Measurements from ENCODE around the gene CRTC3. TPM values are rescaled to one million over a fixed set of nuclear protein-coding genes. Genes with fewer than 3 reads are reported as not detected.

CRTC3 gene
- total RNA-seq, 4 donors from 2014 or later, result 26.9 to 54.5 (median 42.1) TPM

DNA sequence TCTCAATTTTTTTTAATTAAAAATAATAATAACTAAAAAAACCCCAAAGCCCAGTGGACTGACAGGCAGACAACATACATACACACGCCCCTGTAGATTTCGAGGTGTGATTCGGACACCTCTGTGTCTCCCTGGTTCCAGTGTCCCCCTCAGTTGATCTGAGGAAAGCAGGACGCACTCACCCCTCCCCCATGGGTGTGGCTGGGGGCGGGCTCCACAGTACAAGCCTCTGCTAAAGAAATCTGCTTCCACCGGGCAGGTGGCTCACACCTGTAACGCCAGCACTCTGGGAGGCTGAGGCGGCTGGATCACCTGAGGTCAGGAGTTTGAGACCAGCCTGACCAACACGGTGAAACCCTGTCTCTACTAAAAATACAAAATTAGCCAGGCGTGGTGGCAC lies 153.6 kb downstream of the CRTC3 start:
- TF ChIP-seq, protein P1, sequence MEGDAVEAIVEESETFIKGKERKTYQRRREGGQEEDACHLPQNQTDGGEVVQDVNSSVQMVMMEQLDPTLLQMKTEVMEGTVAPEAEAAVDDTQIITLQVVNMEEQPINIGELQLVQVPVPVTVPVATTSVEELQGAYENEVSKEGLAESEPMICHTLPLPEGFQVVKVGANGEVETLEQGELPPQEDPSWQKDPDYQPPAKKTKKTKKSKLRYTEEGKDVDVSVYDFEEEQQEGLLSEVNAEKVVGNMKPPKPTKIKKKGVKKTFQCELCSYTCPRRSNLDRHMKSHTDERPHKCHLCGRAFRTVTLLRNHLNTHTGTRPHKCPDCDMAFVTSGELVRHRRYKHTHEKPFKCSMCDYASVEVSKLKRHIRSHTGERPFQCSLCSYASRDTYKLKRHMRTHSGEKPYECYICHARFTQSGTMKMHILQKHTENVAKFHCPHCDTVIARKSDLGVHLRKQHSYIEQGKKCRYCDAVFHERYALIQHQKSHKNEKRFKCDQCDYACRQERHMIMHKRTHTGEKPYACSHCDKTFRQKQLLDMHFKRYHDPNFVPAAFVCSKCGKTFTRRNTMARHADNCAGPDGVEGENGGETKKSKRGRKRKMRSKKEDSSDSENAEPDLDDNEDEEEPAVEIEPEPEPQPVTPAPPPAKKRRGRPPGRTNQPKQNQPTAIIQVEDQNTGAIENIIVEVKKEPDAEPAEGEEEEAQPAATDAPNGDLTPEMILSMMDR (IDR thresholded peaks at IDR 0.05; ENCODE audit: low read depth), result no peak

DNA sequence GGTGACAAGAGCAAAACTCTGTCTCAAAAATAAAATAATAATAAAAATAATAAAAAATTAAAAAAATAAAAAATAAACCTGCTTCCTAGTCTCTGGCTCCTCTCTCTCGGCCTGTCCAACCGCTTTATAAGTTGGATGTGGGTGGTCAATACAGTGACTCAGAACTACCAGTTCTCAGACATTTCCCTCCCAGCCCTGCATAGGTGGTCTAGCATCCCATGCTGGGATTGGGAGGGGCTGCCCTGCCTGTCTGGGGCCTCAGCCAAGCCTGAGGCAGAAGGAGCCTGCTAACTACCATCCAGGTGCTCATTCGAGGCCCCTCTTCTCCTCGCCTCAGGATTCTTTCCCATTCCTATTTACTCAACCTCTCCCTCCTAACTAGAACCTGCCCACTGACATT lies 154.2 kb downstream of the CRTC3 start:
- TF ChIP-seq, protein P1 (IDR thresholded peaks at IDR 0.05; ENCODE audit: low read depth), result no peak

DNA sequence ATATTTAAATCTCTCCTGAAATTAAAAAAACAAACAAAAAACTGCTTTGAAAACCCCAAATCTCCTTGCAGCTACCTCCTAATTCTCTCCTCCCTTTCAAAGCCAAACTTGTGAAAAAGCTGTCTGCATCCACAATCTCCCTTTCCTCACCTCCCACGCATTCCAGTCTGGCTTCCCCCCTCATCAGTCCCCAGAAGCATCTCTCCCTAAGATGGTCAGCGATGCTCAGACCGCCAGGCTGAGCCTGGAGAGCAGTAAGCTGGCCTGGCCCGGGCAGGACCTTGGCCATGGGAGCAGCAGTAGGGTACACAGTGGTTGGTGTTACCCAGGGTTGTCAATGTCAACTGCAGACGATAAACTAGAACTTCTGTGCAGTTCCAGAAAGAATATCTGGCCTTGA lies 154.6 kb downstream of the CRTC3 start:
- TF ChIP-seq, protein P1 (IDR thresholded peaks at IDR 0.05; ENCODE audit: low read depth), result no peak

DNA sequence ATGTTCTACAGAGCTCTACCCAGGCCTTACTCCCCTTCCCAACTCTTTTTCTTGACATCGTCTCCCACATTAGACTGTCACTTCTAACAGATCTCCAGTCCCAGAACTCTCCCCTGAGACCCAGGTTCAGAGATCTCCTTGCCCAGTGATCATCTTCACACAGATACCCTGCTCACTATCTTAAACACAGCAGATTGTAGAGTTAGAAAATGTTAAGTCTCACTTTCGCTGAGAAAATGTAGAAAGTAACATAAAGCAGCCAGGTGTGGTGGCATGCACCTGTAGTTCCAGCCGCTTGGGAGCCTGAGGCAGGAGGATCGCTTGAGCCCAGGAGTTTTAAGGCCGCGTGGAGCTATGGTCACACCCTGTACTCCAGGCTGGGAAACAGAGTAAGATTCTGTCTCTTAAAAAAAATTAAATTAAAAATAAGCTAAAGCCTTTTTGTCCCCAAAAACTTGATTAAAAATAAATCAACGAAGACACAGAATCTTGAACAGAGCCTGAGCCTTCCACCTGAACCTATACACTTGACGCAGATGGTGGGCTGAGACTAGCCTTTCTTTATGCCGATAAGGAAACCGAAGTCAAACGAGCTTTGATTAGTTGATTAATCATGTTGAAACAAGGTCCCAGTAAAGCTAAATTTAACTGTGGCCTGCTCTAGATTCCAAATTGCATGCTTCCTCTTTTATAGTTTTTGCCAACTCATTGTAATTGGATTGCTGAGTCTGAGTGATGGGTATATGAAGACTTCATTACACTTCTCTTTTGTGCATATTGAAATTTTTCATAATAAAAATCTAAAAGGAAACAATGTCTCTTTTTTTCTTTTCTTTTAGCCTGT lies 156.1 kb downstream of the CRTC3 start:
- TF ChIP-seq, protein P1 (IDR thresholded peaks at IDR 0.05; ENCODE audit: low read depth), result no peak

DNA sequence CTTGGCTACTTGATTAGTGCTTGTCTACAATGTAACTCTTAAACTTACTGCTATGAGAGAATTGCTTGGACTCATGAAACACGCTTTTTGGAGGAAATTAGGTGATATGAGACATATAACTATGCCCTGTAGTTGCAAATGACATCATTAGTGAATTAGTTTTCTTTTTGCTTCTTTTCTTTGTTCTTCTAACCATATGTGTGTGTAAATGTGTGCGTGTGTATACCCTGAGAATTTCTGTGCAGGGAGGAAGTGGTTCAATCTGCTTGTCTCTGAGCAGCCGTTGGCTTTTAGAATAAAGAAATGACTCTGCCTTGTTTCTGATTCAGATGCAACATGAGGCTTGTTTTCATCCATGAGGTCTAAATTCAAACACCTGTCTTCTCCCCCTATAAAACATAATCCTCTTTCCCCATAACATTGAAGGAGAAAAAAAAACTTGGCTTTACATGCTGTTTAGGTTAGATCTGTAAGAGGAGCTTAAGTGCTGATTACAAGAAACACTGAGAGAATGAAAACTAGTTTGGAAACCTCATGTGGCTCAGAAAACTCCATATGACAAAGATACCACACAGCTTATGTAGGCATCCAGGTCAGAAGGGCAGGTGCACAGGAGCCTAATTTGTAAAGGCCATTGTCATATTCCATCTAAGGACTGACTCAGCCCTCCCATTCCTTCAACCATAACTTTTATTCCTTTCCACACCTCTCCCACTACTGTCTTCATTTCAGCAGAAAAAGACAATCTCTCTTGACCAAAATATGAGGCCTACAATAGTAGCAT lies 156.9 kb downstream of the CRTC3 start:
- TF ChIP-seq, protein P1 (IDR thresholded peaks at IDR 0.05; ENCODE audit: low read depth), result no peak

DNA sequence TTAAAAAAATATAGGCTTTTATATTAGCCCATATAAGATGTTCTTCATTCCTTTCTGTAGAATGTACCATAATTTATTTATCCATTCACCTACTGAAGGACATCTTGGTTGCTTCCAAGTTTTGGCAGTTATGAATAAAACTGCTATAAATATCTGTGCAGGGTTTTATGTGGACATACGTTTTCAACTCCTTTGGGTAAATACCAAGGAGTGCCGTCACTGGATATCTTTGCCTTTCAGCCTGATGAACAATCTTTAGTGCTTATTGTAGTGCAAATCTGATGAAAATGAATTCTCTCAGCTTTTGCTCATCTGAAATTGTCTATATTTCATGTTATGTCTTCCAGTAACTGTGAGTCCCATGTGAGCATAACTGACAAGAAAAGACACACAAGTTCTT lies 160.9 kb downstream of the CRTC3 start:
- TF ChIP-seq, protein P1 (IDR thresholded peaks at IDR 0.05; ENCODE audit: low read depth), result no peak

DNA sequence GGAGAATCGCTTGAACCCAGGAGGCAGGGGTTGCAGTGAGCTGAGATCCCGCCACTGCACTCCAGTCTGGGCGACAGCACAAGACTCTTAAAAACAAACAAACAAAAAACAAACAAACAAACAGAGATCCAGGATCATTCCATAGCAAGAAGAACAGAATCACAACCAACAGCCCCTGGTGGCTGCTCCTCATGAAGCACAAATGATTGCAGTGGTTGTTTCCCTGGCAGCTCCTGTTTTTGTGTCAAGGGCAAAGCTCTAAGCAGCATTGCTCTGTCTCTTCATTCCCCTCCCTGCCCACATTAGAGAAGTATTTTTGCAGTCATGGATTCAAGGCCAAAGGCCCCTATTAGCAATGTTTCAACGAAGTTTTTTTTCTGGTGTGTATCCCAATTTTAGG lies 161.6 kb downstream of the CRTC3 start:
- TF ChIP-seq, protein P1 (IDR thresholded peaks at IDR 0.05; ENCODE audit: low read depth), result no peak

Data from subcutaneous adipose tissue (tissue), 4 donors.